H9 (cell line): ENCODE measurements around the gene CARS1. TPM values are rescaled to one million over a fixed set of nuclear protein-coding genes. Genes with fewer than 3 reads are reported as not detected.

Source experiments
- DNase-seq: peaks from one replicate; pipeline ENCODE4 v3.0.0-alpha.2; 2017
- H2AFZ ChIP-seq: one replicate; pipeline ENCODE4 v1.6.1; 2013; ENCODE audit warnings: mild to moderate bottlenecking, low read length, control low read depth, moderate library complexity
- H2AK5ac ChIP-seq: 2 replicates; pipeline ENCODE4 v1.6.1; 2013; ENCODE audit warnings: low read length, control low read depth, mixed read lengths; ENCODE audit not compliant: insufficient read length
- H2BK120ac ChIP-seq: one replicate; pipeline ENCODE4 v1.6.1; 2013; ENCODE audit warnings: low read depth, mild to moderate bottlenecking, low read length, control low read depth, inconsistent platforms; ENCODE audit not compliant: poor library complexity, severe bottlenecking
- H2BK12ac ChIP-seq: 2 replicates; pipeline ENCODE4 v1.6.1; 2013; ENCODE audit warnings: low read length, control low read depth, mixed read lengths, low read depth; ENCODE audit not compliant: insufficient read length
- H2BK15ac ChIP-seq: 2 replicates; pipeline ENCODE4 v1.6.1; 2013; ENCODE audit warnings: low read depth, low read length, control low read depth
- H2BK20ac ChIP-seq: one replicate; pipeline ENCODE4 v1.6.1; 2013; ENCODE audit warnings: low read depth, mild to moderate bottlenecking, low read length, control low read depth, inconsistent platforms; ENCODE audit not compliant: poor library complexity, severe bottlenecking
- H2BK5ac ChIP-seq: 2 replicates; pipeline ENCODE4 v1.6.1; 2013; ENCODE audit warnings: low read length, control low read depth, mixed read lengths; ENCODE audit not compliant: insufficient read length
- H3K14ac ChIP-seq: 2 replicates; pipeline ENCODE4 v1.6.1; 2013; ENCODE audit warnings: low read length, control low read depth; ENCODE audit not compliant: insufficient read depth
- H3K18ac ChIP-seq: 2 replicates; pipeline ENCODE4 v1.6.1; 2013; ENCODE audit warnings: low read depth, mild to moderate bottlenecking, mixed read lengths, low read length, control low read depth; ENCODE audit not compliant: insufficient read length
- H3K23ac ChIP-seq: 2 replicates; pipeline ENCODE4 v1.6.1; 2013; ENCODE audit warnings: low read length, control low read depth, mixed read lengths, low read depth; ENCODE audit not compliant: insufficient read length
- H3K23me2 ChIP-seq: 2 replicates; pipeline ENCODE4 v1.6.1; 2013; ENCODE audit warnings: low read depth, mild to moderate bottlenecking, mixed read lengths, low read length, control low read depth; ENCODE audit not compliant: insufficient read length, poor library complexity, severe bottlenecking
- H3K27ac ChIP-seq: 2 replicates; pipeline ENCODE4 v1.5.1; 2013; ENCODE audit warnings: low read length, control low read depth, mixed read lengths, low read depth; ENCODE audit not compliant: insufficient read length
- H3K27me3 ChIP-seq: 2 replicates; pipeline ENCODE4 v1.6.1; 2013; ENCODE audit warnings: low read length, control low read depth, inconsistent platforms; ENCODE audit not compliant: insufficient read depth
- H3K4ac ChIP-seq: 2 replicates; pipeline ENCODE4 v1.6.1; 2013; ENCODE audit warnings: low read depth, mild to moderate bottlenecking, control low read depth, inconsistent platforms, low read length, moderate library complexity
- H3K4me1 ChIP-seq: 2 replicates; pipeline ENCODE4 v1.6.1; 2013; ENCODE audit warnings: low read length, control low read depth, inconsistent platforms; ENCODE audit not compliant: insufficient read depth
- H3K4me2 ChIP-seq: 2 replicates; pipeline ENCODE4 v1.6.1; 2013; ENCODE audit warnings: low read length, control low read depth, mixed read lengths; ENCODE audit not compliant: insufficient read length, insufficient read depth
- H3K56ac ChIP-seq: 2 replicates; pipeline ENCODE4 v1.6.1; 2013; ENCODE audit warnings: low read depth, mild to moderate bottlenecking, mixed read lengths, low read length, control low read depth; ENCODE audit not compliant: insufficient read length
- H3K79me1 ChIP-seq: 2 replicates; pipeline ENCODE4 v1.6.1; 2013; ENCODE audit warnings: low read depth, mild to moderate bottlenecking, moderate library complexity, low read length, control low read depth, inconsistent platforms; ENCODE audit not compliant: insufficient read depth, poor library complexity, severe bottlenecking
- H3K79me2 ChIP-seq: 2 replicates; pipeline ENCODE4 v1.6.1; 2013; ENCODE audit warnings: low read length, control low read depth, inconsistent platforms; ENCODE audit not compliant: insufficient read depth
- H3K9ac ChIP-seq: 2 replicates; pipeline ENCODE4 v1.6.1; 2013; ENCODE audit warnings: low read length, control low read depth, mixed read lengths; ENCODE audit not compliant: insufficient read length; ENCODE audit errors: extremely low read depth
- H3K9me3 ChIP-seq: one replicate; pipeline ENCODE4 v1.6.1; 2013; ENCODE audit warnings: low read depth, low read length, inconsistent platforms; ENCODE audit not compliant: control insufficient read depth
- H3T11ph ChIP-seq: one replicate; pipeline ENCODE4 v1.6.1; 2013; ENCODE audit warnings: mild to moderate bottlenecking, low read length, control low read depth, inconsistent platforms
- H4K20me1 ChIP-seq: one replicate; pipeline ENCODE4 v1.6.1; 2013; ENCODE audit not compliant: control insufficient read depth, insufficient read length, insufficient read depth
- H4K5ac ChIP-seq: 2 replicates; pipeline ENCODE4 v1.6.1; 2013; ENCODE audit warnings: low read depth, mild to moderate bottlenecking, mixed read lengths, low read length, control low read depth; ENCODE audit not compliant: insufficient read length
- H4K8ac ChIP-seq: replicated peaks from 2 replicates; pipeline ENCODE4 v1.6.1; 2013; ENCODE audit warnings: low read length, control low read depth, mixed read lengths, low read depth; ENCODE audit not compliant: insufficient read length
- H4K91ac ChIP-seq: 2 replicates; pipeline ENCODE4 v1.6.1; 2013; ENCODE audit warnings: low read depth, mild to moderate bottlenecking, moderate library complexity, mixed read lengths, low read length, control low read depth; ENCODE audit not compliant: insufficient read length
- H3K27ac Mint-ChIP-seq, 3 experiments: 2 replicates in 2 of 3; 3 replicates in 1 of 3; pipeline ENCODE4 v1.8.0; 2020 to 2021; ENCODE audit warnings: mixed read lengths in 3 of 3, mild to moderate bottlenecking in 1 of 3, moderate library complexity in 1 of 3
- H3K27me3 Mint-ChIP-seq: 2 replicates; pipeline ENCODE4 v1.8.0; 2021; ENCODE audit warnings: low read depth, mild to moderate bottlenecking, moderate library complexity, mixed read lengths
- H3K36me3 Mint-ChIP-seq, 3 experiments: 2 replicates in 2 of 3; 3 replicates in 1 of 3; pipeline ENCODE4 v1.8.0; 2020 to 2021; ENCODE audit warnings: low read depth in 3 of 3, mixed read lengths in 3 of 3; ENCODE audit not compliant: insufficient read depth in 1 of 3
- H3K4me1 Mint-ChIP-seq, 2 experiments: 2 replicates each; pipeline ENCODE4 v1.8.0; 2020; ENCODE audit warnings: mixed read lengths in 2 of 2
- H3K4me3 Mint-ChIP-seq, 2 experiments: 2 replicates in 1 of 2; 3 replicates in 1 of 2; pipeline ENCODE4 v1.8.0; 2020 to 2021; ENCODE audit warnings: mild to moderate bottlenecking in 2 of 2, mixed read lengths in 2 of 2, moderate library complexity in 1 of 2
- H3K9me3 Mint-ChIP-seq, 2 experiments: 2 replicates in 1 of 2; 3 replicates in 1 of 2; pipeline ENCODE4 v1.8.0; 2020; ENCODE audit warnings: mild to moderate bottlenecking in 2 of 2, mixed read lengths in 2 of 2, moderate library complexity in 1 of 2
- WGBS: extraction: QIAGEN DNeasy Blood & Tissue Kit; methylation state at CpG from one replicate; pipeline ENCODE4 v1.1.7; 2013; ENCODE audit warnings: missing lambda C conversion rate, low lambda C conversion rate, mixed read lengths; ENCODE audit not compliant: insufficient read length; ENCODE audit errors: extremely low coverage; 5-methylcytosine and 5-hydroxymethylcytosine counted together
- total RNA-seq: library from RNA; stranded (reverse); gene quantifications from 2 replicates; pipeline ENCODE4 v1.2.1, GENCODE V29; 2021
- TF ChIP-seq, protein P1 (sequence below): fragments of 200-600 bp; sonication (generic); conservative IDR thresholded peaks from 3 replicates; pipeline ENCODE4 v1.8.0; 2021; ENCODE audit warnings: antibody characterized with exemption, mild to moderate bottlenecking

The CARS1 gene
- total RNA-seq, 1 experiment from 2014 or later = 92.3 TPM

DNA sequence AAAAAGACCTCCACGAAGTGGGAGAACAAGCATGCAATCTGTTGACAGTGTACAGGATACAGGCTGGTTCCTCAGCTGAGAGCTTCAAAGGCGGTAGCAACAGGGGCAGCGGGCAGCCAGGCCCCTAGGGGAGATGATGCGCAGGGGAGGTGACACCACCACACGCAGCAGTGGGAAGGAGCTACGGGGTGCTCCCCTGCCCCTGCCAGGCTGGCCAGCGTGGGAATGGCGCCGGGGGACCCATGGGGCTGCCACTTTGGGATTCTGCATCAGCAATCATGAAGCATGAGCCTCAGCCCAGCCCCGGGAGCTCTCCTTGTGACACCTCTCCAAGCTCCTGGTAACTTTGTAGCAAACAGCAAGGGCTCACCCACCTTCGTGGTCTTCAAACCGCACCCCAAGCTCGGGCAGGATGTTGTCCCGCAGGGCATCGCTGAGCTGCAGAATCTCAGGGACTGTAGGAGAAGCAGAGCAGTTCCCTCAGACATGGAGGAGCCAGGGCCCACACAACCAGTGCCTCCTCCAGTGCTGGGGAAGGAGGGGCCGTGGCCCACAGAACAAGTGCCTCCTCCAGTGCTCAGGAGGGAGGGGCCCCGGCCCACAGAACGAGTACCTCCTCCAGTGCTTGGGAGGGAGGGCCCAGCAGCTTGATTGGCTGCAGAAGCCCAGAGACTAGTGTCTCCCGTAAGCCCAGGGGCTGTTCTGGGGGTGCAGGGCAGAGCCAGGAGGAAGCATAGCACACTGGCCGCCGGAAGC lies 50.5 kb downstream of the CARS1 start:
- Histone ChIP-seq H3K9me3 (no peaks in the 10 kb centered on the region), H2AK5ac (no peak overlapping the region), H3K4ac (no peak overlapping the region), H2BK5ac (no peak overlapping the region), H4K8ac (no peak overlapping the region), H4K91ac (no peak overlapping the region), H4K20me1 (no peaks in the 10 kb centered on the region), H2AFZ (no peak overlapping the region), H2BK12ac (no peak overlapping the region), H3K4me1 (no peaks in the 10 kb centered on the region), H2BK120ac (no peak overlapping the region), H3K23me2 (no peaks in the 10 kb centered on the region), H3K18ac (no peak overlapping the region), H3K27me3 (no peaks in the 10 kb centered on the region), H3K79me1 (no peaks in the 10 kb centered on the region), H3K23ac (no peak overlapping the region), H3K79me2 (no peaks in the 10 kb centered on the region), H4K5ac (no peak overlapping the region), H3K14ac (no peak overlapping the region), H3K56ac (no peak overlapping the region), H3K4me2 (no peak overlapping the region), H3T11ph (no peak overlapping the region), H2BK20ac (no peak overlapping the region), H3K27ac (no peak overlapping the region), H2BK15ac (no peak overlapping the region), H3K9ac (no peak overlapping the region)
- DNase-seq = no peak
- TF ChIP-seq, protein P1, sequence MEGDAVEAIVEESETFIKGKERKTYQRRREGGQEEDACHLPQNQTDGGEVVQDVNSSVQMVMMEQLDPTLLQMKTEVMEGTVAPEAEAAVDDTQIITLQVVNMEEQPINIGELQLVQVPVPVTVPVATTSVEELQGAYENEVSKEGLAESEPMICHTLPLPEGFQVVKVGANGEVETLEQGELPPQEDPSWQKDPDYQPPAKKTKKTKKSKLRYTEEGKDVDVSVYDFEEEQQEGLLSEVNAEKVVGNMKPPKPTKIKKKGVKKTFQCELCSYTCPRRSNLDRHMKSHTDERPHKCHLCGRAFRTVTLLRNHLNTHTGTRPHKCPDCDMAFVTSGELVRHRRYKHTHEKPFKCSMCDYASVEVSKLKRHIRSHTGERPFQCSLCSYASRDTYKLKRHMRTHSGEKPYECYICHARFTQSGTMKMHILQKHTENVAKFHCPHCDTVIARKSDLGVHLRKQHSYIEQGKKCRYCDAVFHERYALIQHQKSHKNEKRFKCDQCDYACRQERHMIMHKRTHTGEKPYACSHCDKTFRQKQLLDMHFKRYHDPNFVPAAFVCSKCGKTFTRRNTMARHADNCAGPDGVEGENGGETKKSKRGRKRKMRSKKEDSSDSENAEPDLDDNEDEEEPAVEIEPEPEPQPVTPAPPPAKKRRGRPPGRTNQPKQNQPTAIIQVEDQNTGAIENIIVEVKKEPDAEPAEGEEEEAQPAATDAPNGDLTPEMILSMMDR = no peak
- no peak overlapping the region; a peak in 1 of 5 replicates for H3K4me3 Mint-ChIP-seq
- no peaks in the 10 kb centered on the region for H3K27me3 Mint-ChIP-seq
- H3K36me3 Mint-ChIP-seq = peaks cover 45 to 88% (median 68%) of the 10 kb centered on the region in 3 experiments; a peak in 6 of 7 replicates
- H3K27ac Mint-ChIP-seq = no peak overlapping the region
- WGBS = no CpG with 5 or more reads among the region's 21 CpGs
- H3K4me1 Mint-ChIP-seq = no peaks in the 10 kb centered on the region
- H3K9me3 Mint-ChIP-seq = no peaks in the 10 kb centered on the region
